OCI-LY7 (cell line): ENCODE measurements around the gene UGT1A10.

Experiments used
- EZH2phosphoT487 ChIP-seq: fragments of 200-600 bp; sonication (generic); IDR thresholded peaks from 2 replicates; pipeline ENCODE4 v1.6.1; 2018; ENCODE audit warnings: low read depth, borderline replicate concordance, mild to moderate bottlenecking, mixed run types, antibody characterized with exemption, low read length, moderate library complexity, mixed read lengths
- TF ChIP-seq, protein P1 (sequence below): fragments of 200-600 bp; sonication (generic); conservative IDR thresholded peaks from 2 replicates; pipeline ENCODE4 v1.5.1; 2014; ENCODE audit warnings: mild to moderate bottlenecking, antibody characterized with exemption, low read length, moderate library complexity, mixed read lengths

DNA sequence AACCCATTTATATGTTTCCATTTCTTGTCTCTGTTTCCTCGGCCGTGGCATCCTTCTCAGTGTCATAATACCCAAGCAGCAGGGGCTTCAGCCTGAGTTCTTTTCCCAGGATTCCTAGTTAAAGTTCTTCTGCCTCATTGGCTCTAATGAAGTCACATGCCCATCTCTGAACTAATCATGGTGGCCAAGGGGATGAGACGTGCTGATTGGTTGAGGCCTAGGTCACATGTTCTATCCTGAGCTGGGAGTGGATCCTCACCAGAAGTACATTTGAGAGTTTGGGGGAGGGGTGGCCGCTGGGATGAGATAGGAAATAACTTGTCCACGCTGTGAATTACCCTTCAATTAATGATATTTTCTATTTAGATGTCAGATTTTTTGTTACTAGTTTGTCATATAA lies 72.7 kb downstream of the UGT1A10 start:
- TF ChIP-seq, protein P1, sequence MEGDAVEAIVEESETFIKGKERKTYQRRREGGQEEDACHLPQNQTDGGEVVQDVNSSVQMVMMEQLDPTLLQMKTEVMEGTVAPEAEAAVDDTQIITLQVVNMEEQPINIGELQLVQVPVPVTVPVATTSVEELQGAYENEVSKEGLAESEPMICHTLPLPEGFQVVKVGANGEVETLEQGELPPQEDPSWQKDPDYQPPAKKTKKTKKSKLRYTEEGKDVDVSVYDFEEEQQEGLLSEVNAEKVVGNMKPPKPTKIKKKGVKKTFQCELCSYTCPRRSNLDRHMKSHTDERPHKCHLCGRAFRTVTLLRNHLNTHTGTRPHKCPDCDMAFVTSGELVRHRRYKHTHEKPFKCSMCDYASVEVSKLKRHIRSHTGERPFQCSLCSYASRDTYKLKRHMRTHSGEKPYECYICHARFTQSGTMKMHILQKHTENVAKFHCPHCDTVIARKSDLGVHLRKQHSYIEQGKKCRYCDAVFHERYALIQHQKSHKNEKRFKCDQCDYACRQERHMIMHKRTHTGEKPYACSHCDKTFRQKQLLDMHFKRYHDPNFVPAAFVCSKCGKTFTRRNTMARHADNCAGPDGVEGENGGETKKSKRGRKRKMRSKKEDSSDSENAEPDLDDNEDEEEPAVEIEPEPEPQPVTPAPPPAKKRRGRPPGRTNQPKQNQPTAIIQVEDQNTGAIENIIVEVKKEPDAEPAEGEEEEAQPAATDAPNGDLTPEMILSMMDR, result no peak
- TF ChIP-seq EZH2phosphoT487, result no peak
